GM23338 (cell line): Measurements from ENCODE around the gene PHF8.

Source experiments
- CREB1 ChIP-seq: fragments of 250-450 bp; sonication (Bioruptor Pico); IDR thresholded peaks from 2 replicates; pipeline ENCODE4 v1.5.0; 2020; ENCODE audit warnings: low read depth, mild to moderate bottlenecking, moderate library complexity
- CTCF ChIP-seq, 2 experiments: fragments of 200-600 bp in 1 of 2; sonication (generic) in 1 of 2; conservative IDR thresholded peaks; 2 replicates each; pipeline versions ENCODE4 v1.5.1 to v1.6.1; 2016 to 2017; ENCODE audit warnings: antibody characterized with exemption in 2 of 2, low read depth in 2 of 2, mild to moderate bottlenecking in 2 of 2, moderate library complexity in 1 of 2
- ETS1 ChIP-seq: IDR thresholded peaks from 2 replicates; pipeline ENCODE4 v1.6.1; 2016; ENCODE audit warnings: antibody characterized with exemption
- EZH2 ChIP-seq: fragments of 200-600 bp; sonication (generic); IDR thresholded peaks from one replicate; pipeline ENCODE4 v1.8.0; 2017; ENCODE audit warnings: antibody characterized with exemption, mild to moderate bottlenecking, low read depth; ENCODE audit not compliant: unreplicated experiment
- EZH2phosphoT487 ChIP-seq: fragments of 200-600 bp; sonication (generic); IDR thresholded peaks from one replicate; pipeline ENCODE4 v1.8.1; 2018; ENCODE audit warnings: antibody characterized with exemption; ENCODE audit not compliant: unreplicated experiment
- JUNB ChIP-seq: IDR thresholded peaks from one replicate; pipeline ENCODE4 v1.6.1; 2016; ENCODE audit warnings: antibody characterized with exemption; ENCODE audit not compliant: unreplicated experiment
- NANOG ChIP-seq: IDR thresholded peaks from 2 replicates; pipeline ENCODE4 v1.6.1; 2016; ENCODE audit warnings: antibody characterized with exemption, borderline replicate concordance
- POLR2AphosphoS5 ChIP-seq: IDR thresholded peaks from 2 replicates; pipeline ENCODE4 v1.6.1; 2016; ENCODE audit warnings: antibody characterized with exemption, low read depth
- STAT1 ChIP-seq: IDR thresholded peaks from one replicate; pipeline ENCODE4 v1.6.1; 2016; ENCODE audit warnings: antibody characterized with exemption; ENCODE audit not compliant: unreplicated experiment
- ZNF331 ChIP-seq: fragments of 250-450 bp; sonication (Bioruptor Pico); IDR thresholded peaks from 2 replicates; pipeline ENCODE4 v1.5.0; 2020; ENCODE audit warnings: low read depth, mild to moderate bottlenecking, moderate library complexity
- TF ChIP-seq, protein P1 (sequence below): IDR thresholded peaks from one replicate; pipeline ENCODE4 v1.6.1; 2018; ENCODE audit warnings: antibody characterized with exemption; ENCODE audit not compliant: unreplicated experiment
- TF ChIP-seq, protein P2 (sequence below): fragments of 250-450 bp; sonication (Bioruptor Pico); IDR thresholded peaks from 2 replicates; pipeline ENCODE4 v1.5.0; 2020; ENCODE audit warnings: mild to moderate bottlenecking, moderate library complexity

- TF ChIP-seq CTCF (conservative IDR thresholded peaks at IDR 0.05; ENCODE audit: low read depth in 2 of 2) (no peak), EZH2 (no peak), POLR2AphosphoS5 (no peak), JUNB (no peak), EZH2phosphoT487 (no peak), CREB1 (CRISPR knock-in tag) (no peak), STAT1 (no peak), ETS1 (no peak), ZNF331 (no peak), NANOG (no peak)
- TF ChIP-seq, protein P1, sequence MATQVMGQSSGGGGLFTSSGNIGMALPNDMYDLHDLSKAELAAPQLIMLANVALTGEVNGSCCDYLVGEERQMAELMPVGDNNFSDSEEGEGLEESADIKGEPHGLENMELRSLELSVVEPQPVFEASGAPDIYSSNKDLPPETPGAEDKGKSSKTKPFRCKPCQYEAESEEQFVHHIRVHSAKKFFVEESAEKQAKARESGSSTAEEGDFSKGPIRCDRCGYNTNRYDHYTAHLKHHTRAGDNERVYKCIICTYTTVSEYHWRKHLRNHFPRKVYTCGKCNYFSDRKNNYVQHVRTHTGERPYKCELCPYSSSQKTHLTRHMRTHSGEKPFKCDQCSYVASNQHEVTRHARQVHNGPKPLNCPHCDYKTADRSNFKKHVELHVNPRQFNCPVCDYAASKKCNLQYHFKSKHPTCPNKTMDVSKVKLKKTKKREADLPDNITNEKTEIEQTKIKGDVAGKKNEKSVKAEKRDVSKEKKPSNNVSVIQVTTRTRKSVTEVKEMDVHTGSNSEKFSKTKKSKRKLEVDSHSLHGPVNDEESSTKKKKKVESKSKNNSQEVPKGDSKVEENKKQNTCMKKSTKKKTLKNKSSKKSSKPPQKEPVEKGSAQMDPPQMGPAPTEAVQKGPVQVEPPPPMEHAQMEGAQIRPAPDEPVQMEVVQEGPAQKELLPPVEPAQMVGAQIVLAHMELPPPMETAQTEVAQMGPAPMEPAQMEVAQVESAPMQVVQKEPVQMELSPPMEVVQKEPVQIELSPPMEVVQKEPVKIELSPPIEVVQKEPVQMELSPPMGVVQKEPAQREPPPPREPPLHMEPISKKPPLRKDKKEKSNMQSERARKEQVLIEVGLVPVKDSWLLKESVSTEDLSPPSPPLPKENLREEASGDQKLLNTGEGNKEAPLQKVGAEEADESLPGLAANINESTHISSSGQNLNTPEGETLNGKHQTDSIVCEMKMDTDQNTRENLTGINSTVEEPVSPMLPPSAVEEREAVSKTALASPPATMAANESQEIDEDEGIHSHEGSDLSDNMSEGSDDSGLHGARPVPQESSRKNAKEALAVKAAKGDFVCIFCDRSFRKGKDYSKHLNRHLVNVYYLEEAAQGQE, result no peak
- TF ChIP-seq, protein P2, sequence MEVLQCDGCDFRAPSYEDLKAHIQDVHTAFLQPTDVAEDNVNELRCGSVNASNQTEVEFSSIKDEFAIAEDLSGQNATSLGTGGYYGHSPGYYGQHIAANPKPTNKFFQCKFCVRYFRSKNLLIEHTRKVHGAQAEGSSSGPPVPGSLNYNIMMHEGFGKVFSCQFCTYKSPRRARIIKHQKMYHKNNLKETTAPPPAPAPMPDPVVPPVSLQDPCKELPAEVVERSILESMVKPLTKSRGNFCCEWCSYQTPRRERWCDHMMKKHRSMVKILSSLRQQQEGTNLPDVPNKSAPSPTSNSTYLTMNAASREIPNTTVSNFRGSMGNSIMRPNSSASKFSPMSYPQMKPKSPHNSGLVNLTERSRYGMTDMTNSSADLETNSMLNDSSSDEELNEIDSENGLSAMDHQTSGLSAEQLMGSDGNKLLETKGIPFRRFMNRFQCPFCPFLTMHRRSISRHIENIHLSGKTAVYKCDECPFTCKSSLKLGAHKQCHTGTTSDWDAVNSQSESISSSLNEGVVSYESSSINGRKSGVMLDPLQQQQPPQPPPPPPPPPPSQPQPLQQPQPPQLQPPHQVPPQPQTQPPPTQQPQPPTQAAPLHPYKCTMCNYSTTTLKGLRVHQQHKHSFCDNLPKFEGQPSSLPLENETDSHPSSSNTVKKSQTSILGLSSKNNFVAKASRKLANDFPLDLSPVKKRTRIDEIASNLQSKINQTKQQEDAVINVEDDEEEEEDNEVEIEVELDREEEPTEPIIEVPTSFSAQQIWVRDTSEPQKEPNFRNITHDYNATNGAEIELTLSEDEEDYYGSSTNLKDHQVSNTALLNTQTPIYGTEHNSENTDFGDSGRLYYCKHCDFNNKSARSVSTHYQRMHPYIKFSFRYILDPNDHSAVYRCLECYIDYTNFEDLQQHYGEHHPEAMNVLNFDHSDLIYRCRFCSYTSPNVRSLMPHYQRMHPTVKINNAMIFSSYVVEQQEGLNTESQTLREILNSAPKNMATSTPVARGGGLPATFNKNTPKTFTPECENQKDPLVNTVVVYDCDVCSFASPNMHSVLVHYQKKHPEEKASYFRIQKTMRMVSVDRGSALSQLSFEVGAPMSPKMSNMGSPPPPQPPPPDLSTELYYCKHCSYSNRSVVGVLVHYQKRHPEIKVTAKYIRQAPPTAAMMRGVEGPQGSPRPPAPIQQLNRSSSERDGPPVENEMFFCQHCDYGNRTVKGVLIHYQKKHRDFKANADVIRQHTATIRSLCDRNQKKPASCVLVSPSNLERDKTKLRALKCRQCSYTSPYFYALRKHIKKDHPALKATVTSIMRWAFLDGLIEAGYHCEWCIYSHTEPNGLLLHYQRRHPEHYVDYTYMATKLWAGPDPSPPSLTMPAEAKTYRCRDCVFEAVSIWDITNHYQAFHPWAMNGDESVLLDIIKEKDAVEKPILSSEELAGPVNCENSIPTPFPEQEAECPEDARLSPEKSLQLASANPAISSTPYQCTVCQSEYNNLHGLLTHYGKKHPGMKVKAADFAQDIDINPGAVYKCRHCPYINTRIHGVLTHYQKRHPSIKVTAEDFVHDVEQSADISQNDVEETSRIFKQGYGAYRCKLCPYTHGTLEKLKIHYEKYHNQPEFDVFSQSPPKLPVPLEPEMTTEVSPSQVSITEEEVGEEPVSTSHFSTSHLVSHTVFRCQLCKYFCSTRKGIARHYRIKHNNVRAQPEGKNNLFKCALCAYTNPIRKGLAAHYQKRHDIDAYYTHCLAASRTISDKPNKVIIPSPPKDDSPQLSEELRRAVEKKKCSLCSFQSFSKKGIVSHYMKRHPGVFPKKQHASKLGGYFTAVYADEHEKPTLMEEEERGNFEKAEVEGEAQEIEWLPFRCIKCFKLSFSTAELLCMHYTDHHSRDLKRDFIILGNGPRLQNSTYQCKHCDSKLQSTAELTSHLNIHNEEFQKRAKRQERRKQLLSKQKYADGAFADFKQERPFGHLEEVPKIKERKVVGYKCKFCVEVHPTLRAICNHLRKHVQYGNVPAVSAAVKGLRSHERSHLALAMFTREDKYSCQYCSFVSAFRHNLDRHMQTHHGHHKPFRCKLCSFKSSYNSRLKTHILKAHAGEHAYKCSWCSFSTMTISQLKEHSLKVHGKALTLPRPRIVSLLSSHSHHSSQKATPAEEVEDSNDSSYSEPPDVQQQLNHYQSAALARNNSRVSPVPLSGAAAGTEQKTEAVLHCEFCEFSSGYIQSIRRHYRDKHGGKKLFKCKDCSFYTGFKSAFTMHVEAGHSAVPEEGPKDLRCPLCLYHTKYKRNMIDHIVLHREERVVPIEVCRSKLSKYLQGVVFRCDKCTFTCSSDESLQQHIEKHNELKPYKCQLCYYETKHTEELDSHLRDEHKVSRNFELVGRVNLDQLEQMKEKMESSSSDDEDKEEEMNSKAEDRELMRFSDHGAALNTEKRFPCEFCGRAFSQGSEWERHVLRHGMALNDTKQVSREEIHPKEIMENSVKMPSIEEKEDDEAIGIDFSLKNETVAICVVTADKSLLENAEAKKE (CRISPR knock-in tag), result no peak
Observed at GRCh38 chrX:54064564-54064963, 20.3 kb upstream of the PHF8 start.
